SU-DHL-6 (cell line): ENCODE results near the gene CLPX.

Experiments used
- CTCF ChIP-seq: fragments of 200-600 bp; sonication (generic); IDR thresholded peaks from one replicate; pipeline ENCODE4 v1.5.1; 2017; ENCODE audit warnings: antibody characterized with exemption, mild to moderate bottlenecking, low read length, moderate library complexity; ENCODE audit not compliant: insufficient read depth, poor library complexity, severe bottlenecking
- EZH2phosphoT487 ChIP-seq: fragments of 200-600 bp; sonication (generic), shearing (Covaris generic); conservative IDR thresholded peaks from 2 replicates; pipeline ENCODE4 v1.6.1; 2018; ENCODE audit warnings: mild to moderate bottlenecking, antibody characterized with exemption, low read length, moderate library complexity, mixed read lengths

GRCh38 chr15:65165875-65166274, 19.3 kb downstream of the CLPX start:
- TF ChIP-seq CTCF (no peak), EZH2phosphoT487 (no peak)
